ENCODE data around the gene ELL2. TPM values are rescaled to one million over a fixed set of nuclear protein-coding genes. Genes with fewer than 3 reads are reported as not detected.
"Not testable (repeated sequence)": the region's sequence is repeated elsewhere in the genome, so short reads cannot be mapped to it uniquely, and the experiment has no call there.

The ELL2 gene
- total RNA-seq, 1 experiment from 2014 or later, result 0.48 TPM

GRCh38 chr5:95837492-95837891 lies 124.2 kb downstream of the ELL2 start:
- no peaks in the 10 kb centered on the region for H3K9me3 ChIP-seq (ENCODE audit: low read length)
- H3K4me3 ChIP-seq (ENCODE audit: low read length), result no peak overlapping the region
- no peak for DNase-seq
- no peaks in the 10 kb centered on the region for H3K9me2 ChIP-seq (replicated peaks; ENCODE audit: insufficient read depth, low read length)
- no peak overlapping the region for H3K4me2 ChIP-seq (ENCODE audit: low read depth, low read length, poor library complexity, severe bottlenecking)
- no peaks in the 10 kb centered on the region for H4K20me1 ChIP-seq (ENCODE audit: insufficient read depth, low read depth, low read length)
- H3K79me2 ChIP-seq (ENCODE audit: low read length), result no peaks in the 10 kb centered on the region
- H3K36me3 ChIP-seq (ENCODE audit: insufficient read depth, low read length), result no peaks in the 10 kb centered on the region
- H3K9ac ChIP-seq (ENCODE audit: low read length), result no peak overlapping the region
- H3K27me3 ChIP-seq (ENCODE audit: low read length), result no peaks in the 10 kb centered on the region
- no peak overlapping the region for H2AFZ ChIP-seq (ENCODE audit: low read length)
- peaks cover 30% of the 10 kb centered on the region for H3K4me1 ChIP-seq (ENCODE audit: low read length)
- no peak overlapping the region for H3K27ac ChIP-seq (ENCODE audit: low read length)

GRCh38 chr5:95836971-95837370 lies 124.7 kb downstream of the ELL2 start:
- H3K27ac ChIP-seq (ENCODE audit: low read length); H3K4me3 ChIP-seq (ENCODE audit: low read length); H3K4me2 ChIP-seq (ENCODE audit: low read depth, low read length, poor library complexity, severe bottlenecking): not testable (repeated sequence)

GRCh38 chr5:95836544-95836943 lies 125.1 kb downstream of the ELL2 start:
- no peaks in the 10 kb centered on the region for H3K36me3 ChIP-seq (ENCODE audit: insufficient read depth, low read length)
- H3K9ac ChIP-seq (ENCODE audit: low read length), result no peak overlapping the region
- H3K4me2 ChIP-seq (ENCODE audit: low read depth, low read length, poor library complexity, severe bottlenecking), result peak overlapping the region; percentile 89
- H3K79me2 ChIP-seq (ENCODE audit: low read length), result no peaks in the 10 kb centered on the region
- no peak overlapping the region for H2AFZ ChIP-seq (ENCODE audit: low read length)
- peak; percentile 24 for DNase-seq
- H3K27ac ChIP-seq (ENCODE audit: low read length), result no peak overlapping the region
- H3K9me2 ChIP-seq (replicated peaks; ENCODE audit: insufficient read depth, low read length), result no peaks in the 10 kb centered on the region
- H3K27me3 ChIP-seq (ENCODE audit: low read length), result no peaks in the 10 kb centered on the region
- no peaks in the 10 kb centered on the region for H4K20me1 ChIP-seq (ENCODE audit: insufficient read depth, low read depth, low read length)
- H3K9me3 ChIP-seq (ENCODE audit: low read length), result no peaks in the 10 kb centered on the region
- H3K4me3 ChIP-seq (ENCODE audit: low read length), result no peak overlapping the region
- H3K4me1 ChIP-seq (ENCODE audit: low read length), result peaks cover 30% of the 10 kb centered on the region

More at GRCh38 chr5:95836971-95837370, 124.7 kb downstream of the ELL2 start:
- H3K4me1 ChIP-seq (ENCODE audit: low read length), result peaks cover 30% of the 10 kb centered on the region
- H2AFZ ChIP-seq (ENCODE audit: low read length); H3K36me3 ChIP-seq (ENCODE audit: insufficient read depth, low read length); H3K9me2 ChIP-seq (replicated peaks; ENCODE audit: insufficient read depth, low read length); H3K79me2 ChIP-seq (ENCODE audit: low read length); H4K20me1 ChIP-seq (ENCODE audit: insufficient read depth, low read depth, low read length); H3K9me3 ChIP-seq (ENCODE audit: low read length); H3K27me3 ChIP-seq (ENCODE audit: low read length); H3K9ac ChIP-seq (ENCODE audit: low read length): not testable (repeated sequence)
- DNase-seq, result peak; percentile 2

- Histone ChIP-seq H3K9me2 (replicated peaks; ENCODE audit: insufficient read depth, low read length) (no peaks in the 10 kb centered on the region), H3K9ac (ENCODE audit: low read length) (peak overlapping the region; percentile 44), H4K20me1 (ENCODE audit: insufficient read depth, low read depth, low read length) (no peaks in the 10 kb centered on the region), H2AFZ (ENCODE audit: low read length) (peak overlapping the region; percentile 55), H3K27me3 (ENCODE audit: low read length) (no peaks in the 10 kb centered on the region), H3K4me1 (ENCODE audit: low read length) (peaks cover 30% of the 10 kb centered on the region), H3K27ac (ENCODE audit: low read length) (no peak overlapping the region), H3K9me3 (ENCODE audit: low read length) (no peaks in the 10 kb centered on the region), H3K4me2 (ENCODE audit: low read depth, low read length, poor library complexity, severe bottlenecking) (peak overlapping the region; percentile 89), H3K4me3 (ENCODE audit: low read length) (peak overlapping the region; percentile 72; the same call in 1 of the 2 replicates), H3K36me3 (ENCODE audit: insufficient read depth, low read length) (no peaks in the 10 kb centered on the region), H3K79me2 (ENCODE audit: low read length) (no peaks in the 10 kb centered on the region)
- DNase-seq, result peak; percentile 28
These were observed 125.8 kb downstream of the ELL2 start for GRCh38 chr5:95835682-95836385.

Other genes starting within 250 kb of the ELL2 start
- gene RHOBTB3, start 230.5 kb downstream of the ELL2 start, total RNA-seq (2014; rRNA removed; shearing (Covaris generic); ENCODE audit: low replicate concordance), result 0.97 and 1.5 TPM in 2 replicates
- 16.3 and 18.0 TPM in 2 replicates for gene GLRX, start 139.1 kb downstream of the ELL2 start, total RNA-seq (2014; rRNA removed; shearing (Covaris generic); ENCODE audit: low replicate concordance)